ENCODE data around the gene STK4. TPM values are rescaled to one million over a fixed set of nuclear protein-coding genes. Genes with fewer than 3 reads are reported as not detected.

STK4 gene
- total and polyA plus RNA-seq, 2 of the 4 experiments (the other 2 are of a cell fraction), result 10.2 to 22.2 TPM

DNA sequence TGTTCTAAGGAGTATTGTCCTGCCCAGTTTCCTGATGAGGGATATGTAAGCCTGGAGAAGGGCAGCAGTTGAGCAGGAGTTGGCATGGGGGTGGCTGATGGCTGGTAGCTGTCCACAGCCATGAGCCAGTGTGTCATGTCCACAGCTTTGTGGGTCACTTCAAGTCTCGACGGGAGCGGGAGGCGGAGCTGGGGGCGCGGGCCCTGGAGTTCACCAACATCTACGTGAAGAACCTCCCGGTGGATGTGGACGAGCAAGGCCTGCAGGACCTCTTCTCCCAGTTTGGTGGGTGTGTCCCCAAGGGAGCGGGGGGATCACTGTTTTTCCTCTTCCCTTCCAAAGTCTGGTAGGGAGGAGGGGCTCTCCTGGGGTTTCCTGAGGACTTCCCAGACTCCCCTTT, 47.6 kb upstream of the STK4 start:
- Histone ChIP-seq H2BK20ac (ENCODE audit: low read depth, low read length) (no peak overlapping the region), H3K9me3 (ENCODE audit: control insufficient read depth, insufficient read depth, low read length) (no peaks in the 10 kb centered on the region), H2BK5ac (ENCODE audit: low read depth, low read length, poor library complexity, severe bottlenecking) (no peak overlapping the region), H3K23ac (ENCODE audit: low read depth, low read length) (no peak overlapping the region), H4K5ac (ENCODE audit: low read depth, low read length) (no peak overlapping the region), H3K4ac (ENCODE audit: low read depth, low read length) (no peak overlapping the region), H2AFZ (replicated peaks; ENCODE audit: low read length, poor library complexity) (no peak overlapping the region), H4K8ac (ENCODE audit: low read depth in 2 of 2, low read length in 2 of 2) (no peak overlapping the region), H3K4me2 (ENCODE audit: low read depth, low read length) (no peak overlapping the region), H3K27ac (ENCODE audit: insufficient read depth, low read length) (no peak overlapping the region), H3K14ac (replicated peaks; ENCODE audit: low read depth, low read length) (no peak overlapping the region), H3K56ac (ENCODE audit: extremely low read depth, insufficient read depth, low read length) (no peak overlapping the region), H2BK120ac (ENCODE audit: low read depth, low read length) (no peak overlapping the region), H3K4me1 (ENCODE audit: control insufficient read depth, insufficient read depth, low read length) (no peaks in the 10 kb centered on the region), H3K9me1 (ENCODE audit: insufficient read depth, low read length) (peaks cover 5% of the 10 kb centered on the region; the same call in 1 of the 2 replicates), H4K91ac (ENCODE audit: insufficient read depth, low read depth, low read length) (no peak overlapping the region), H2BK15ac (ENCODE audit: low read depth, low read length) (no peak overlapping the region), H3K27me3 (ENCODE audit: control insufficient read depth, insufficient read depth, low read length) (no peaks in the 10 kb centered on the region), H3K4me3 (ENCODE audit: insufficient read depth, low read depth, low read length) (no peak overlapping the region), H2AK5ac (ENCODE audit: low read depth, low read length) (no peak overlapping the region), H3K79me1 (ENCODE audit: low read depth in 1 of 2, low read length in 2 of 2) (no peaks in the 10 kb centered on the region), H3K9ac (ENCODE audit: low read depth, low read length) (no peak overlapping the region), H3K18ac (ENCODE audit: low read depth, low read length) (no peak overlapping the region), H4K20me1 (ENCODE audit: insufficient read depth, low read length) (no peaks in the 10 kb centered on the region), H2AK9ac (replicated peaks; ENCODE audit: low read depth, low read length, poor library complexity) (no peak overlapping the region), H3K36me3 (ENCODE audit: control insufficient read depth, insufficient read depth, low read length) (peaks cover 30% of the 10 kb centered on the region)
- in situ Hi-C loops (cut with MboI; ENCODE audit: low sequenced_read_pairs) (no loop called here), dilution Hi-C loops (cut with HindIII; ENCODE audit: low sequenced_read_pairs, unreplicated experiment) (no loop called here), intact Hi-C loops (cut with micrococcal nuclease) (no loop called here)
- ATAC-seq (ENCODE audit: low read depth) (no peak), DNase-seq (no peak)
- TF ChIP-seq CEBPB (IDR thresholded peaks at IDR 0.05; ENCODE audit: low read depth, low read length) (no peak), MAFK (IDR thresholded peaks at IDR 0.05; ENCODE audit: low read depth, low read length) (no peak), RFX5 (IDR thresholded peaks at IDR 0.05; ENCODE audit: low read depth, low read length) (no peak)
- CTCF ChIA-PET, result no interaction called here
- BruUV-seq (replicated peaks), result no TSS peak
- POLR2A ChIA-PET (ENCODE audit: unreplicated experiment), result no interaction called here
- WGBS, 2 experiments (ENCODE audit: extremely low coverage in 2 of 2, insufficient read length in 1 of 2), result 93% methylated on average over 3 of the region's 10 CpGs; no CpG with 5 or more reads in 1 of the 2 experiments
